Activated naive CD8-positive, alpha-beta T cell treated with anti-CD3 and anti-CD28 coated beads, Interleukin-2, amount 50 U/mL, for 24 hours (primary cell): ENCODE measurements around the gene ABHD17C.

ENCODE experiments used
- ATAC-seq: fragments of 150-1000 bp; cut with Tn5 transposase; one replicate; pipeline ENCODE4 v1.10.0; 2021
- DNase-seq: peaks from one replicate; pipeline ENCODE4 v3.0.0; 2021
- H3K27ac Mint-ChIP-seq: one replicate; pipeline ENCODE4 v1.8.0; 2021; ENCODE audit warnings: mild to moderate bottlenecking, mixed read lengths
- H3K27me3 Mint-ChIP-seq: one replicate; pipeline ENCODE4 v1.8.0; 2021; ENCODE audit warnings: mixed read lengths
- H3K36me3 Mint-ChIP-seq: one replicate; pipeline ENCODE4 v1.8.0; 2021; ENCODE audit warnings: low read depth, mixed read lengths
- H3K4me1 Mint-ChIP-seq: one replicate; pipeline ENCODE4 v1.8.0; 2021; ENCODE audit warnings: mixed read lengths
- H3K4me3 Mint-ChIP-seq: one replicate; pipeline ENCODE4 v1.8.0; 2021; ENCODE audit warnings: mild to moderate bottlenecking, moderate library complexity, mixed read lengths
- H3K9me3 Mint-ChIP-seq: one replicate; pipeline ENCODE4 v1.8.0; 2021; ENCODE audit warnings: mixed read lengths

ABHD17C gene

DNA sequence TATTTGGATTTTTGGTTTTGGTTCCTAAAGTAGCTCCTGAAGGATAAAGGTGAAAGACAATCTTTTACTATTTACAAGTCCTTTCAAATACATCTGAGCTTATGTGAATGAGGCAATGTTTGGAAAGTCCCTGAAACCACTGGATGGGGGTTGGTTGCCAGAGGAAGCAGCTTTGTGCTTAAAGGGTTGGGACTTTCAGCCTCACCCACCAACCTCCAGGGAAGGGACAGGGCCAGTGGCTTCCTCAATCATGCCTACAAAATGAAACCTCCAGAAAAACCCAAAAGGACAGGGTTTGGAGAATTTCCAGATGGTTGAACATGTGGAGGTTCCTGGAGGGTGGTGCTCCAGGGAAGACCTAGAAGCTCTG, 20.9 kb upstream of the ABHD17C start:
- Mint-ChIP-seq H3K27ac (no peak overlapping the region), H3K27me3 (peaks cover 16% of the 10 kb centered on the region), H3K4me3 (no peak overlapping the region), H3K9me3 (no peaks in the 10 kb centered on the region), H3K36me3 (no peaks in the 10 kb centered on the region), H3K4me1 (no peaks in the 10 kb centered on the region)
- ATAC-seq (no peak), DNase-seq (no peak)

- Mint-ChIP-seq H3K36me3 (no peaks in the 10 kb centered on the region), H3K4me3 (no peak overlapping the region), H3K4me1 (peaks cover 3% of the 10 kb centered on the region), H3K9me3 (no peaks in the 10 kb centered on the region), H3K27me3 (peaks cover 20% of the 10 kb centered on the region), H3K27ac (no peak overlapping the region)
- ATAC-seq: no peak
- DNase-seq: no peak
Measured at GRCh38 chr15:80677041-80677440, 18.1 kb upstream of the ABHD17C start.

DNA sequence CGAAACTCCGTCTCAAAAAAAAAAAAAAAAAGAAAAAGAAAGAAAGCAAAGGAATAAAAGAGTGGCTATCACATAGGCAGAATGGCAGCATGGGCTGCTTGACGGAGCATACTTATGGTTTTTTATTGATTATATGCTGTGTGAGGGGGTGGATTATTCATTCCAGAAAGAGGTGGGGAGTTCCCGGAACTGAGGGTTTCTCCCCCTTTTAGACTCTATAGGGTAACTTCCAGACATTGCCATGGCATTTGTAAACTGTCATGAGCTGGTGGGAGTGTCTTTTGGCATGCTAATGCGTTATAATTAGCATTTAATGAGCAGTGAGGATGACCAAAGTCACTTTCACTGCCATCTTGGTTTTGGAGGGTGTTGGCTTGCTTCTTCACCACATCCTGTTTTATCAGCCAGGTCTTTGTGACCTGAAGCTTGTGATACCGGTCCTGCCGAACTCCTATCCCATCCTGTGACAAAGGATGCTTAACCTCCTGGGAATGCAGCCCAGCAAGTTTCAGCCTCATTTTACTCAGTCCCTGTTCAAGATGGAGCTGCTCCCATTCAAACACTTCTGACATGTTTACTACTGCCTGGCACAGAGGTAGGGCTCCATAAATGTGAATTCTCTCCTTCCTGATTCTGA, 15.8 kb upstream of the ABHD17C start:
- Mint-ChIP-seq H3K9me3 (peaks cover 3% of the 10 kb centered on the region), H3K36me3 (no peaks in the 10 kb centered on the region), H3K4me3 (no peak overlapping the region), H3K4me1 (peaks cover 3% of the 10 kb centered on the region), H3K27ac (no peak overlapping the region), H3K27me3 (peaks cover 25% of the 10 kb centered on the region)
- DNase-seq: no peak
- ATAC-seq: no peak

- Mint-ChIP-seq H3K36me3 (no peaks in the 10 kb centered on the region), H3K4me3 (no peak overlapping the region), H3K27ac (no peak overlapping the region), H3K27me3 (peaks cover 25% of the 10 kb centered on the region), H3K9me3 (peaks cover 4% of the 10 kb centered on the region), H3K4me1 (peaks cover 3% of the 10 kb centered on the region)
- no peak for ATAC-seq
- DNase-seq: no peak
Measured at GRCh38 chr15:80679804-80680175, 15.3 kb upstream of the ABHD17C start.

DNA sequence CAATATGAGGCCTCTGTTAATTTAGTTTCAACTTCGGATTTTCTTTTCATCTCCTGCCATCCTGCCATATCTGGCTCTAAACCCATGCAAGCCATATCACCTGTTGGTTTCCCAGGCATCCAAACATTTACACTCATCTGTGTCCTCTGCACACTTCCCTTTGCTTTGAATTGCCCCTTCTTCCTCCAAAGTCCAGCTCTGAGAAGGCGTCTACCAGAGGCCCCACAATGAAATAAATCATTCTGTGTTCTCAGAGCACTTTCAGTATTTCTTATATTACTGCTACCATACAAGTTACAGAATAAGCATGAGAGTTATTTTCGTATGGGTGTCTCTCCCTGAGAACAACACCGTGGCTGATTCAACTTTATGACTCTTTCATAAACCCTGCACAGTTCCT, 12.9 kb upstream of the ABHD17C start:
- no peak for ATAC-seq
- no peak overlapping the region for H3K4me3 Mint-ChIP-seq

DNA sequence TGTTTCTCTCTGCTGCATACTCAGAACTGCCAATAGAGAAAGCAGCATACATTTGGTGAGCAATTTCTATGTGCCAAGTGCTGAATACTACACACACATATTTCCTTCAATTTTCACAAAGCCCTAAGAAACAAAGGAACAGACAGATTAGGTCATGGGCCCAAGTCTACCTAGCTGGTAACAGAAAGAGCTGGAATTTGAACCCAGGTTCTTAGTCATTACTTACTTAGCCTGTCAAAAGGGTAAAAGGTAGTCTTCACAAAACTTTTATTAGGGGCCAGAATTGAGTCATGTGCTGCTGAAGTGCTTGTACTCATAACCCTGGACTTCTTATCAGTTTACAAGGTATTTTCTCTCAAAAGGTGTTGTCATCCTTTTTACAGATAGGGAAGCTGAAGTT, 10.4 kb upstream of the ABHD17C start:
- Mint-ChIP-seq H3K4me1 (peaks cover under 1% of the 10 kb centered on the region), H3K4me3 (no peak overlapping the region), H3K36me3 (no peaks in the 10 kb centered on the region), H3K9me3 (peaks cover 4% of the 10 kb centered on the region), H3K27me3 (peaks cover 18% of the 10 kb centered on the region), H3K27ac (no peak overlapping the region)
- ATAC-seq (no peak), DNase-seq (no peak)

More for the DNA sequence above, 12.9 kb upstream of the ABHD17C start:
- Mint-ChIP-seq H3K27ac (no peak overlapping the region), H3K9me3 (peaks cover 4% of the 10 kb centered on the region), H3K27me3 (peaks cover 21% of the 10 kb centered on the region), H3K4me1 (peaks cover 3% of the 10 kb centered on the region), H3K36me3 (no peaks in the 10 kb centered on the region)
- no peak for DNase-seq

DNA sequence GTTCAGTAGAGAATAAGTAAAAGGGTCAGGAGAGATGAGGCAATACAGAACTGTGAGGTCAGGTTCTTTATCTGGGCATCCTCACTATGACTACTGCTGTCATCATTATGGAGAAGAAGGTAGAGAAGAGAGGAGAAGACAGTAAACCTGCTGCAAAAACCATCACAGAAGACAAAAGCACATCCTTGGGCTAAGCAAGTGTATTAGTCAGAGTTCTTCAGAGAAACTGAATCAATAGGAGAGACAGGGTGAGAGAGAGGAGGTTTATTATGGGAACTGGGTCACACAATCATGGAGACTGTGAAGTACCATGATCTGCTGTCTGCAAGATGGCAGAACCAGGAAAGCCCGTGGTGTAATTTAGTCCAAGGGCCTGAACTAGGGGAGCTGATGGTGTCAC, 9.5 kb upstream of the ABHD17C start:
- Mint-ChIP-seq H3K36me3 (no peaks in the 10 kb centered on the region), H3K4me3 (no peak overlapping the region), H3K9me3 (peaks cover 4% of the 10 kb centered on the region), H3K27ac (no peak overlapping the region), H3K27me3 (peaks cover 16% of the 10 kb centered on the region), H3K4me1 (no peaks in the 10 kb centered on the region)
- ATAC-seq (no peak), DNase-seq (no peak)

- peaks cover 20% of the 10 kb centered on the region for H3K27me3 Mint-ChIP-seq
- H3K4me3 Mint-ChIP-seq: no peak overlapping the region
- no peak overlapping the region for H3K27ac Mint-ChIP-seq
- no peaks in the 10 kb centered on the region for H3K36me3 Mint-ChIP-seq
- ATAC-seq (no peak), DNase-seq (no peak)
- H3K4me1 Mint-ChIP-seq: peaks cover 2% of the 10 kb centered on the region
- H3K9me3 Mint-ChIP-seq: peaks cover under 1% of the 10 kb centered on the region
Measured at GRCh38 chr15:80689294-80689693, 5.8 kb upstream of the ABHD17C start.

DNA sequence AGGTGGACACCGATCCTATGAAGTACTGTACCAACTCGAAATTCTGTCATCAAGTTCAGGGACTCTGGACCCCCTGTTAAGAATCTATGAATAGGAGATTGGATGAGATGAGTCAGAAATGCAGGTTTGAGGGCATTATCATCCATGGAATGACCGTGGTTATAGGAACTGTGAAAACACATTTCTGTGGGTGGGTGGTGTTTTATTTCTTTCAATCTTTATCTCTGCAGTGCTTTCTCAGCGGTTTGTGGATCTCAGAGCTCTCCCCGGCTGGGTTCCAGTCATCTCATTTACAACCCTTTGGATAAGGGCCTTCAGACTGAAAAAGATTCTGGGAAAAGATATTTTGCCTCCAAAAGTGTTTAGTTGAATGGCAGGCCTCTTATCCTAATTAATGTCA, 5.4 kb upstream of the ABHD17C start:
- DNase-seq: no peak
- no peaks in the 10 kb centered on the region for H3K9me3 Mint-ChIP-seq
- no peak overlapping the region for H3K27ac Mint-ChIP-seq
- no peak for ATAC-seq
- peaks cover 22% of the 10 kb centered on the region for H3K27me3 Mint-ChIP-seq
- no peaks in the 10 kb centered on the region for H3K36me3 Mint-ChIP-seq
- H3K4me3 Mint-ChIP-seq: no peak overlapping the region
- peaks cover 4% of the 10 kb centered on the region for H3K4me1 Mint-ChIP-seq

- H3K27me3 Mint-ChIP-seq: peaks cover 23% of the 10 kb centered on the region
- no peak for ATAC-seq
- no peak overlapping the region for H3K27ac Mint-ChIP-seq
- no peak overlapping the region for H3K4me3 Mint-ChIP-seq
- H3K4me1 Mint-ChIP-seq: peaks cover 12% of the 10 kb centered on the region
- DNase-seq: no peak
- H3K9me3 Mint-ChIP-seq: no peaks in the 10 kb centered on the region
- no peaks in the 10 kb centered on the region for H3K36me3 Mint-ChIP-seq
Measured at GRCh38 chr15:80691575-80691974, 3.5 kb upstream of the ABHD17C start.

- Mint-ChIP-seq H3K4me1 (peaks cover 23% of the 10 kb centered on the region), H3K27me3 (peaks cover 19% of the 10 kb centered on the region), H3K27ac (peak overlapping the region; percentile 82), H3K4me3 (peak overlapping the region; percentile 81), H3K9me3 (no peaks in the 10 kb centered on the region), H3K36me3 (no peaks in the 10 kb centered on the region)
- ATAC-seq: no peak
- no peak for DNase-seq
Measured at GRCh38 chr15:80693682-80694610, 1.2 kb upstream of the ABHD17C start.

GRCh38 chr15:80694611-80695098, 455 bp upstream of the ABHD17C start:
- peak; percentile 31 for DNase-seq
- Mint-ChIP-seq H3K9me3 (no peaks in the 10 kb centered on the region), H3K4me1 (peaks cover 23% of the 10 kb centered on the region), H3K36me3 (no peaks in the 10 kb centered on the region), H3K27me3 (peaks cover 19% of the 10 kb centered on the region), H3K27ac (peak overlapping the region; percentile 82), H3K4me3 (peak overlapping the region; percentile 81)
- ATAC-seq: peak; percentile 13

- no peaks in the 10 kb centered on the region for H3K36me3 Mint-ChIP-seq
- H3K27me3 Mint-ChIP-seq: peaks cover 21% of the 10 kb centered on the region
- DNase-seq: peak; percentile 31
- H3K27ac Mint-ChIP-seq: peak overlapping the region; percentile 81
- H3K4me1 Mint-ChIP-seq: peaks cover 23% of the 10 kb centered on the region
- no peak for ATAC-seq
- no peaks in the 10 kb centered on the region for H3K9me3 Mint-ChIP-seq
- peak overlapping the region; percentile 85 for H3K4me3 Mint-ChIP-seq
Measured at GRCh38 chr15:80695911-80696661, 976 bp downstream of the ABHD17C start.

DNA sequence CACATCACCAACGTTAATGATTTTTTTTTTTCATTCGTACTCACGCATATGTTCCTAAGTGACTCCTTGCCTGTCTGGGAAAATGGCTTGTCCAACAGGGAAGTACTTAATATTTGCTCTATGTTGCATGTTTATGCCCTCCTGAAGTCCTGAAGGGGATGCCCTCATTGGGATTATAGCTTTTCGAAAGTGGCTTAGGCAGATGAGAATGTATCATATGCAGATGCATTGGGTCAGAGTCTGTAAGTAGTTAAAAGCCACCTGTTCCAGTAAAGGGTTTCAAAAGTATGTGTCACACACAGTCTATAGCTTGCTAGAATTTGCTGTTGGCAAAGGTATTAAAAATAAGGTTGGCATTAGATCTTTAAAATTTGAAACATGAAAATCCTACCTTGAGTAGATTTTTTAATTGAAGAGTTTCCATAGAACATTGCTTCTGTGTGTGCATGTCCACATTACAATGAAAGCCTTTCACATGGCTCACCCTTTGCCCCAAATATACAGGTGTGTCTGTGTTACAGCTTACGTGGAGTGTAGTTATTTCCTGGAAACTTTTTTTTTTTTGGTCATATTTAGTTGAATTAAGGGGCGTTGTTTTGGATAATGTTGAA, 2.1 kb downstream of the ABHD17C start:
- Mint-ChIP-seq H3K27ac (no peak overlapping the region), H3K4me1 (peaks cover 23% of the 10 kb centered on the region), H3K27me3 (peaks cover 25% of the 10 kb centered on the region), H3K4me3 (peak overlapping the region; percentile 85), H3K9me3 (no peaks in the 10 kb centered on the region), H3K36me3 (no peaks in the 10 kb centered on the region)
- no peak for ATAC-seq
- no peak for DNase-seq
